Gastrocnemius medialis (tissue), 4 donors: ENCODE results near the gene GALNT18.

ENCODE experiments used
- CTCF ChIP-seq, 5 experiments: fragments of 450-650 bp in 3 of 5; fragments of 200-600 bp in 2 of 5; sonication (generic) in 2 of 5; IDR thresholded peaks in 4 of 5; conservative IDR thresholded peaks in 1 of 5; 1 replicate in 4 of 5; 2 replicates in 1 of 5; pipeline ENCODE4 v1.5.1; 2016 to 2019; ENCODE audit warnings: antibody characterized with exemption in 5 of 5, mild to moderate bottlenecking in 3 of 5, moderate library complexity in 3 of 5
- POLR2A ChIP-seq, 2 donors: fragments of 450-650 bp; IDR thresholded peaks; one replicate each; pipeline ENCODE4 v1.6.1; 2017; ENCODE audit warnings: antibody characterized with exemption in 2 of 2, mild to moderate bottlenecking in 2 of 2, moderate library complexity in 2 of 2

GRCh38 chr11:11504071-11504470 lies 117.7 kb downstream of the GALNT18 start:
- TF ChIP-seq POLR2A (IDR thresholded peaks at IDR 0.05) (no peak), CTCF (IDR thresholded peaks at IDR 0.05 in 4 of 5, conservative IDR thresholded peaks at IDR 0.05 in 1 of 5) (no peak)
